Chondrocyte (in vitro differentiated cells): ENCODE results near the gene CDKN1A. TPM values are rescaled to one million over a fixed set of nuclear protein-coding genes. Genes with fewer than 3 reads are reported as not detected.
"Not testable (repeated sequence)": the region's sequence is repeated elsewhere in the genome, so short reads cannot be mapped to it uniquely, and the experiment has no call there.

ENCODE experiments used
- DNase-seq: peaks from one replicate; pipeline ENCODE4 v3.0.0; 2021; ENCODE audit warnings: mixed read lengths, low spot score
- H3K27ac Mint-ChIP-seq: one replicate; pipeline ENCODE4 v1.8.0; 2021; ENCODE audit warnings: mild to moderate bottlenecking, moderate library complexity, mixed read lengths; ENCODE audit not compliant: unreplicated experiment
- H3K27me3 Mint-ChIP-seq: 2 replicates; pipeline ENCODE4 v1.8.0; 2021; ENCODE audit warnings: low read depth, mixed read lengths
- H3K36me3 Mint-ChIP-seq: 2 replicates; pipeline ENCODE4 v1.8.0; 2021; ENCODE audit warnings: low read depth, mixed read lengths
- H3K4me1 Mint-ChIP-seq: 2 replicates; pipeline ENCODE4 v1.8.0; 2021; ENCODE audit warnings: low read depth, mild to moderate bottlenecking, mixed read lengths
- H3K4me3 Mint-ChIP-seq: one replicate; pipeline ENCODE4 v1.8.0; 2021; ENCODE audit warnings: mild to moderate bottlenecking, moderate library complexity, mixed read lengths; ENCODE audit not compliant: unreplicated experiment
- H3K9me3 Mint-ChIP-seq: 2 replicates; pipeline ENCODE4 v1.8.0; 2021; ENCODE audit warnings: low read depth, mixed read lengths
- total RNA-seq: library from RNA; stranded (reverse); gene quantifications from 3 replicates; pipeline ENCODE4 v1.2.1, GENCODE V29; 2021
- TF ChIP-seq, protein P1 (sequence below): fragments of 200-600 bp; sonication (generic); IDR thresholded peaks from 2 replicates; pipeline ENCODE4 v1.5.0; 2021; ENCODE audit warnings: antibody characterized with exemption, mild to moderate bottlenecking, moderate library complexity

The CDKN1A gene
- total RNA-seq, 1 donor from 2014 or later = 303 TPM

DNA sequence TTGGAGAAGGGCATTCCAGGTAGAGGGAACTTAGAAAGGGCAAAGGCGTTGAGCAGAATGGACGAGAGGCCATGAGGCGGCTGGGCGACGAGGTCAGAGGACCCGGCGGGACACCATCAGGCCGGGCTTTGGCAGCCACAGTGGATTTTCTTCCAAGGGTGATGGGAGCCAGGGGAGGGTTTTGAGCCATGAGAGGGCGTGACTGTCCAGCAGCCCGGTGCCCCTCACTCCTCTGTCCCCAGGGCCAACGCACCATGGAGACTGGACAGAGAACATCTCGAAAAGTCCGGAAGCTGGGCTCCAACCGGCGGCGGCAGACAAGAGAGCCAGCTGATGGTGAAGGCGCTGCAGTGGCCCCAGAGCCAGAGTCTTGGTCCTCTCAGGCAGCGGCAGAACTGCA, 25.5 kb downstream of the CDKN1A start:
- H3K4me1 Mint-ChIP-seq = peaks cover 6% of the 10 kb centered on the region
- DNase-seq = no peak
- TF ChIP-seq, protein P1, sequence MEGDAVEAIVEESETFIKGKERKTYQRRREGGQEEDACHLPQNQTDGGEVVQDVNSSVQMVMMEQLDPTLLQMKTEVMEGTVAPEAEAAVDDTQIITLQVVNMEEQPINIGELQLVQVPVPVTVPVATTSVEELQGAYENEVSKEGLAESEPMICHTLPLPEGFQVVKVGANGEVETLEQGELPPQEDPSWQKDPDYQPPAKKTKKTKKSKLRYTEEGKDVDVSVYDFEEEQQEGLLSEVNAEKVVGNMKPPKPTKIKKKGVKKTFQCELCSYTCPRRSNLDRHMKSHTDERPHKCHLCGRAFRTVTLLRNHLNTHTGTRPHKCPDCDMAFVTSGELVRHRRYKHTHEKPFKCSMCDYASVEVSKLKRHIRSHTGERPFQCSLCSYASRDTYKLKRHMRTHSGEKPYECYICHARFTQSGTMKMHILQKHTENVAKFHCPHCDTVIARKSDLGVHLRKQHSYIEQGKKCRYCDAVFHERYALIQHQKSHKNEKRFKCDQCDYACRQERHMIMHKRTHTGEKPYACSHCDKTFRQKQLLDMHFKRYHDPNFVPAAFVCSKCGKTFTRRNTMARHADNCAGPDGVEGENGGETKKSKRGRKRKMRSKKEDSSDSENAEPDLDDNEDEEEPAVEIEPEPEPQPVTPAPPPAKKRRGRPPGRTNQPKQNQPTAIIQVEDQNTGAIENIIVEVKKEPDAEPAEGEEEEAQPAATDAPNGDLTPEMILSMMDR = no peak
- peaks cover 3% of the 10 kb centered on the region for H3K27me3 Mint-ChIP-seq
- H3K4me3 Mint-ChIP-seq = no peak overlapping the region
- H3K9me3 Mint-ChIP-seq = no peaks in the 10 kb centered on the region
- no peak overlapping the region for H3K27ac Mint-ChIP-seq
- H3K36me3 Mint-ChIP-seq = no peaks in the 10 kb centered on the region

- not testable (repeated sequence) for H3K27ac Mint-ChIP-seq, DNase-seq, H3K4me1 Mint-ChIP-seq, H3K9me3 Mint-ChIP-seq, H3K36me3 Mint-ChIP-seq, H3K27me3 Mint-ChIP-seq, H3K4me3 Mint-ChIP-seq
These were observed 26.6 kb downstream of the CDKN1A start for GRCh38 chr6:36704961-36705577.

DNA sequence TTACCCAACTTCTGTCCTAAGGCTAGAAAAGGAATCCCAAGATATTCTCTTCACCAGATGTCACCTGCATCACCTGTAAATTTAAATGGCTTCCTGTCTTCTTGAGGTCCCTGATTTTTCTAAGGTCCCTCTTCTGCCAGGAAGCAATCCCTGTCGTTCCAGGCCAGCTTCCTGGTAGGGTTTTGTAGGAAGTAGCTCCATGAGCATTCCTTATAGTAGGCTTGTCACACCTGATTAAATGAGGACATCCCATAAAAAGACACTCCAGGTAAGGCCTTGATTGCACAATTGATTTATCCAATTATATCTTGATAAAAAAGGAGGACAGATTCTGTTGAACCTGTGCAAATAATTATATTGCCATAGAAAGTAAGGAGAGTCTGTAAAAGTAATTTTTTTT, 27.8 kb downstream of the CDKN1A start:
- H3K36me3 Mint-ChIP-seq = no peaks in the 10 kb centered on the region
- no peak overlapping the region for H3K27ac Mint-ChIP-seq
- peaks cover 2% of the 10 kb centered on the region for H3K4me1 Mint-ChIP-seq
- peaks cover 2% of the 10 kb centered on the region for H3K27me3 Mint-ChIP-seq
- no peak for DNase-seq
- H3K4me3 Mint-ChIP-seq = no peak overlapping the region
- TF ChIP-seq, protein P1 = no peak
- no peaks in the 10 kb centered on the region for H3K9me3 Mint-ChIP-seq

GRCh38 chr6:36712816-36713215, 34.3 kb downstream of the CDKN1A start:
- H3K27me3 Mint-ChIP-seq = no peaks in the 10 kb centered on the region
- no peak for DNase-seq
- H3K4me3 Mint-ChIP-seq = no peak overlapping the region
- TF ChIP-seq, protein P1 = no peak
- H3K9me3 Mint-ChIP-seq = no peaks in the 10 kb centered on the region
- no peaks in the 10 kb centered on the region for H3K36me3 Mint-ChIP-seq
- peaks cover 5% of the 10 kb centered on the region for H3K4me1 Mint-ChIP-seq
- H3K27ac Mint-ChIP-seq = no peak overlapping the region

- Mint-ChIP-seq H3K9me3 (no peaks in the 10 kb centered on the region), H3K36me3 (no peaks in the 10 kb centered on the region), H3K4me3 (no peak overlapping the region), H3K27ac (no peak overlapping the region), H3K4me1 (peaks cover 5% of the 10 kb centered on the region), H3K27me3 (no peaks in the 10 kb centered on the region)
- TF ChIP-seq, protein P1 = no peak
- DNase-seq = no peak
These were observed 35.3 kb downstream of the CDKN1A start for GRCh38 chr6:36713846-36714245.

GRCh38 chr6:36714511-36714910, 36.0 kb downstream of the CDKN1A start:
- Mint-ChIP-seq H3K4me3 (no peak overlapping the region), H3K27me3 (no peaks in the 10 kb centered on the region), H3K4me1 (peaks cover 5% of the 10 kb centered on the region), H3K36me3 (no peaks in the 10 kb centered on the region), H3K9me3 (no peaks in the 10 kb centered on the region), H3K27ac (no peak overlapping the region)
- no peak for DNase-seq
- TF ChIP-seq, protein P1 = no peak
